GM18526 (cell line): ENCODE results near the gene TEX36.

ENCODE experiments used
- POLR2A ChIP-seq: IDR thresholded peaks from 3 replicates; pipeline ENCODE4 v1.6.1; 2011; ENCODE audit not compliant: insufficient read length; ENCODE audit errors: extremely low read depth

The TEX36 gene, protein sequence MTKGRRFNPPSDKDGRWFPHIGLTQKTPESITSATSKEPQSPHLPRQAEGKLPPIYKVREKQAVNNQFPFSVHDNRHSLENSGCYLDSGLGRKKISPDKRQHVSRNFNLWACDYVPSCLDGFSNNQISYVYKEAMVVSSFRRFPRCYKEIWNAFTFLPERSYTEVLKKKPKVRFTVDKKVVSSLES

DNA sequence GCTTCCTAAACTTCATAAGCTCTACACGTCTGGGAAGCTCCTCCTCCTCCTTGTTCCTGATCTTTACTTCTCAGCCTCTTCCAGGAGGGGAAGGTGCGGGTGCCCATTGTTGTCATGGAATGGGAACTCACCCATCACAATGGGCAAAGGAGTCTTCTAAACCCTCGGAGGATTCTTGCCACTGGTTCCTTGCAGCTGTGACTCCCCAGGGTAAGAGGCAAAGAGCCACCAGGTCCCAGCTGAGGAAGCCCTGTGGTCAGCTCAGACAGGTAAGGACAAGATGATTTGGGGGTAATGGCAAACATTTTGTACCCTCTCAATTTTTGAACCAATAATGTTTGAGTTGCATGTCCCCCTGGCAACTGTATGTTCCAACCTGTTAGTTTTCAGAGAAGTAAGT, at the start of gene TEX36:
TEX36 (minus strand) TSS at position 101 of the 400 bp plus-strand sequence. CDS start 174 bp downstream, outside the sequence.
- no peak for TF ChIP-seq POLR2A

DNA sequence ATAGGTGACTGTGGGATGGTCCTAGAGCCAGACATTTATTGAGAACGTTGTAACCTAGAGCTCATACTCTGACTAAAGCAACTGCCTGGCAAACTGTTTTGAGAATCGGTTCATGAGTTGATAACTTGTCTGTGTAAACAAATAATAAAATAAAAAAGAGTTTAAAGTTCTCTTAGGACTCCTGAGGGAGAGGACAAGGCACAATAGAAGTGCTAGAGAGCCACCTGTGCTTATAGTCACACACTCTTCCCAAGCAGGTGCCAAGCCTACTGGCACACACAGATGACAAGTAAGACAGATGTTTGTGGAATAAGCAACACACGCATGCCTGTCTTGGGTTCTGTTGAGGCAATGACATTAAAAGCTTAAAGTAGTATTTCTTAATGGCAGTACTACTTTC, 44.5 kb upstream of the TEX36 start:
- TF ChIP-seq POLR2A, result no peak

DNA sequence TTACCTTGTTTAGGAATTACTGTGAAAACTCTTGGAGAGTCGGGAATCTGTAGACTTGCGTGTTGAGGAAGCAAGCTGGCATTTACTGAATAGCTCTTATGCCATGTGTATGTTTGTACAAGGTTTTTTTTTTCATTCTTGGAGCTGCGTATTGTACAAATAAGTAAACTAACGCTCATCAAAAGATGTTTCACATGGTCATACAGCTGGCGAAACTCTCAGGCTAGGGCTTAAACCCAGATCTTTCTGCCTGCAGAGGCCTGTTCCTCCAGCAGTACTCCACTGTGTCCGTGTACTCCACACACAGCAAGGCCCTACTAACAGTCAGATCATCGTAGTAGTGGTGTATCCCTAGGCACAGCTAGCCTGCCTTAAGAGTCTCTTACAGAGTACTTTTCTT, 44.0 kb upstream of the TEX36 start:
- no peak for TF ChIP-seq POLR2A

DNA sequence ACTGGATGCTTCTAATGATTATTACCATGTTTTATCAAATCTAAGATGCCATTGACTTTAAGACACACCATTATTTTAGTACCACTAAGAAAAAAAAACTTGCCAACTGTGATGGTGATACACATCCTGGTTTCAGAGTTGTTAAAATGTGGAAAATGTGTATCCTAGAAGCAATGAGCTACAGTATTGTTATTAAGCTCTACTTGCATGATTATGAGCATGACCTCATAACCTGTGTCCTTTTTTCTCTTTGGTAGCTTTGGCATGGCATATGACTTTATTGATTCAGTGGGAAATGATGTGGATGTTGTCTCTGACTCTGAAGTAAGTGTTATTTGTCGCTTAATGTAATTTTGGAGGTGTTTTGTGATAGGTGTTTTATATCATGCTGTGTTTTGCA, 39.8 kb upstream of the TEX36 start:
- no peak for TF ChIP-seq POLR2A

DNA sequence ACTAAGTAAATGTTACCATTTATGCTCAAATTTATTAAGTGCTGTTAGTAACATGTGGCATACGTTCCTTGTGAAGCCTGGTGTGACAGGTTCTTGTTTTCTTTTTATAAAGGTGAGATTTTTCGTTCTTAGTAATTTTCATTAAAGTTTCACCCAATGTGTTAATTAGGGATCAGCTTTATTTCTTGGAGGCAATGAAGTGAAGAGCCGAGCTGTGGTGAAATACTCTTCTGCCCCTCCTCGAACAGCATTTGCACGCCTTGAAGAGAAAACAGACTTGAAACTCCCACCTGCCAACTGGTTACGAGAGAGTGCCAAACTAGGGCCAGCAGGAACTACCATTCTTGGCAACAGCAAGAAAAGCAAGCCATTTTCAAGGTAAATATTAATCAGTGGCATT, 38.1 kb upstream of the TEX36 start:
- peak; percentile 23 for TF ChIP-seq POLR2A

DNA sequence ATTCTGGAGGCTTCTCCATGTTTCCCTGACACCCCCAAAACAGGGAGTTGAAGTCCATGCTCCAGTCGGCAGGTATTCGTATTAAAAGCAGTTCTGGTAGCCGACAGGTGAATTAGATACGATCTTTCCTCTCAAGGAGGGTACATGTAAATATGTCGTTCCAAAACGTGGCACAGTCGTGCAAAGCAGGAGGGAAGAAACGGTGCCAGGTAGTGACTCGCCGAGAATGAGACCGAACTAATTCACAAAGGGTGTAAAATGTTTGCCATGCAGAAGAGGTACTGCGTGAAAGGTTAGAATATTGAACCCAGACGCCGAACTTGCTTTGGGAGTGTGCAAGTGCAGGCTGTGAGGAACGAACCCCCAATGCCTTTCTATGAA, 37.0 kb upstream of the TEX36 start:
- TF ChIP-seq POLR2A, result no peak

DNA sequence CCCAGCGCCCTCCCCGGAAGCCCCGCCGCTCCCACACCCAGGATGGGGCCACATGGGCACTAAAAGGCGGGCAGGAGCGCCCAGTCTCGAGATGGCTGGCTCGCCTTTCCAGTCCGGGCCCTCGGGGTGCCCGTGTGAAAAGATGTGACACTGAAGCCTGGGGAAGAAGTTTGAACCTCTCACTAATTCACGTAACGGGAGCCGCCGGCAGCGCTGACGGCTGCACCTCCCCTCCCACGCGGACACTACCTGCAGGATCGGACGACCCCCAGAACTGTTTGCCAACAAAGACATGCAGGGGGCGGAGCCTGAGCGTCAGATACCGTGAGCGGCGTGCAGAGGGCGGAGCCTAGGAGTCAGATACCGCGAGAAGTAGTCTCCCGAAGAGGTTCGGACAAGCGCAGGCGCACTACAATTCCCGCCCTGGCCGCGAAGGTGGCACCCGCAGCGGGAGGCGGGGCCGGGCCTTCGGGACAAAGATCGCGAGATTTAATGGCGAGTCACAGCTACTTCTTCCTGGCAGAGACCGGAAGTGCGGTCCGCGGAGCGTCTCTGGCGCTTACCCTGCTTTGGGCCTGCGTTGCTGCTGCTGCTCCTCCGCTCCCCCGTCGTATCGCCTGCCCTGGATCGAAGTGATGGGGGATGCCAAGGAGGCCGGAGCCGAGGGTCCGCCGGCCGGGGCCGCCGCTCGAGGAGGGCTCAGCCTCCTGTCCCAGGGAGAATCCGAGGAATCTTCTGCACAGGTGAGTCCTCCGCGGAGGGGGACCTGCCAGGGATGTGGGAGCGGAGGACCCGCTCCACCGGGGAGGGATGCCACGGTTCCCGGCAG, 36.4 kb upstream of the TEX36 start, which contains the start of gene EDRF1:
EDRF1 (plus strand) TSS at position 537 of the 829 bp plus-strand sequence; CDS start at position 636, 99 bp downstream.
- TF ChIP-seq POLR2A, result peak; percentile 97

DNA sequence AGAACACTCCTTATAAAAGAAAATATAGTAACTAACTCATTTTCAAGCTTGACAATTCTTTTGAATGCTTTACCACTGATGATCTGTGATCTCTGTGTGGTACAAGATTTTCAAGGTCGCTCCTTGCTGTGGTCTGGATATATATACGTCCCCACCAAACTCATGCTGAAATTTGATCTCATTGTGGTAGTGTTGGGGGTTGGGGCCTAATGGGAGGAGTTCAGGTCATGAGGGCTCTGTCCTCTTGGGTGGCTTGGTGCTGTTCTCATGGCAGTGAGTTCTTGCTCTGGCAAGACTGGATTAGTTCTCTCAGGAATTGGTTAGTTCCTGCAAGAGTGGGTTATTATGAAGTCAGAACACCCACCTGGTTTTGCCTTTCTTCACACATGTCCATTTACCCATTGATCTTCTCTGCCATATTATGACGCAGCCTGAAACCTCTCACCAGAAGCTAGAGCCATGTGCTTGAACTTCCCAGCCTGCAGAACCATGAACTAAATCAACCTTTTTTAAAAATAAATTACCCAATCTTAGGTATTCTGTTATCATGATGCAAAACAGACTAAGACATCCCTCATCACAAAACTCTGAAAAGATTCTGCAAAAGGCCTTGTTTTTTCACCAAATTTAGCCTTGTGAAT, 28.3 kb upstream of the TEX36 start:
- no peak for TF ChIP-seq POLR2A

DNA sequence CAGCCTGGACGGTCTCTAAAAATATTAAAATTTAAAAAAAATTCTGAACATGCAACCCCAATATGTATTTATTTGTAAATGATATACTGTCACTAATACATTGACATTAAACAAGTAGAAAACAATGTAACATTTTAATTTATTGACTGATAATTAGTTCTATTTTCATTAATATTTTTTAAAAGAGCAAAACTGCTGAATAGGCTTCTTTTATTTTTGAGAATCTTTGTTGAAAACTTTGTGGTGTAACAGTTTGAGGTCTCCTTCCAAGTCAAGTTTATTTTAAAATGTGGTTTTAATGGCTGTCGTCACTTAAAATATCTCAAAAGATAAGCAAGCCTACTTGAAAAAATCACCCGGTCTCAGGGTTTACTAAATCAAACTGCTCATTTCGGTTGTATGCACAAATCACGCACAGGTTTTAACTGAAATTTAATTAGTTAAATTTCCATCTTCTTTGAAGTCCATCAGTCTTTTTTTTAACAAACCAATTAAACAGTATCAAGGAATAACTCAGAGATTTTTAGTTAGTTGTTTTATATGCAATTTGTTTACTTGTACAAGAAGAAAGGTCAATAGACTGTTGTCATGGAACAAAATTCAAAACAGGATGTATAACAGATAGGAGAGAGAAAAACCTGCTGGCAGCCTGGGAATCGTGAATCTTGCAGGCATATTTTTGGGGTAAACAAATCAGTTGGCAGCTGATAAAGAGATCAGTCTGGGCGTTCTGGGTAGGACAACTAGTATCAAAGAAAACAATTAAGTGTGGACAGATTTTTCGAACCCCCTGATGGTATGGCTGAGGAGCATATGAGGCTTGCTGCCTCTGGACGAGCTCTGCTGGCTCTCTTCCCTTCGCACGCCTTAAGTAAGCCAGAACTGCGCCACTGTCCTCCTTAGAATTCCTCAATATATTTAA, 26.9 kb upstream of the TEX36 start:
- no peak for TF ChIP-seq POLR2A

DNA sequence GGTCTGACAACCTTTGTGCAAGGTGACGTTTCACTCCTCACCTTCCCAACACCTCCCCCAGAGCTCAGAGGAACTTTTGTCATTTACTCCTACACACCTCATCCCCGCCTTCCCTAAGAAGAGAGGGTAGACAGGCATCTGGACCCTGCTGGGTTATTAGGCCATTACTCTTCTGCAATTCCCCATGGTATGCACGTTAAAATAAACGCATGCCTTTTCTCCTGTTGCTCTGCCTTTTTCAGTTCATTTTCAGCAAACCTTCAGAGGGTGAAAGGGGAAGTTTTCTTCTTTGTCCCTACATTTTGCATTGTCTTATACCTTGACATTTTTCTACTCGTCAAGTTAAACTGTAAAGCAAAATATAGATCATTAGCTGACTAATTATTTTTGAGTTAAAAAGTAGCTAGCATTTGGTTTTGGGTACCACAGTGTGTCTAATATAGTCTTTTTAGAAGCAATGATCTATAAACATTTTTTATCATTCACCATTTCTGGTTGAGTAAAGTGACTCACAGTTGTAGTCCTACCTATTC, 26.1 kb upstream of the TEX36 start:
- no peak for TF ChIP-seq POLR2A

DNA sequence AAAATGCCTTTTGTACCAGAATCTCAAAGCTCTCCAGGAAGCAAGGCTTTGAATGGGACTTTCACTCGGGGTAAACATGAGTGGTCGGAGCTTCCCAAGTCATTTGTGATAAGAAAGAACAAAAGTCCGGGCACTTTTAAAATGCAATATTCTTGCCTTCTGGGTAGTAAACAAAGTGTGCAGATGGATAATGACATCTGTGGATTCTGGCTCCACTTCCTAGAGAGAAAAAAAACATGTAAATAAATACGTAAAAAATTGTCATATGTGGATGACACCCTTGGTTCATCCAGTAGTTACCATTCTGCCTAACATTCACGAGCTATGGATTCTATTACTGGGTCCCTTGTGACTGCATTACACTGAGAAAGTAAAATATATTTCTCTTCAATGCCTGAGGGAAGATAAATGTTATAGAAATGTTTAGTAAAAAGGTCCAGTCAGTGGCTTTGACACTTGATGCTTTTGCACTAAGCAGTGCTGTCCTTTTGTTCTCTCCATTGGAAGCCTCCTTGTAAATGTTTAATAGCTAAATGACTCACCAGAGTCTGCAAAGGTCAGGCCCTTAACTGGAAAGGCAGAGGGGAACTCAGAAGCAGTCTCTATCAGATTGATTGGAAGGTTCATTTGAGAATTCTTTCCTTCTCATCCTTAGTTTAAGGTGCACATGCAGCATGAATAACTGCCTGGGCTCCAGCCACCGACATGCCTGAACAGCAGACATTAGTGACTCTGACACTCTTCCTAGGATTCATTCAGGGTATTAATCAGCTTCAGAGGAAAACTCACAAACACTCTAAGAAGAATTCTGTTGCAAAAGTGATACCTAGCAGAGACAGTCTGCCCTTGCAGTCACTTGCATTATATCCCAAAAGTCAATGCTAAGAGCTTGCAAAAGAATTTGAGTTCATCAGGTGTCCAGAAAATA, 24.8 kb upstream of the TEX36 start:
- TF ChIP-seq POLR2A, result no peak

DNA sequence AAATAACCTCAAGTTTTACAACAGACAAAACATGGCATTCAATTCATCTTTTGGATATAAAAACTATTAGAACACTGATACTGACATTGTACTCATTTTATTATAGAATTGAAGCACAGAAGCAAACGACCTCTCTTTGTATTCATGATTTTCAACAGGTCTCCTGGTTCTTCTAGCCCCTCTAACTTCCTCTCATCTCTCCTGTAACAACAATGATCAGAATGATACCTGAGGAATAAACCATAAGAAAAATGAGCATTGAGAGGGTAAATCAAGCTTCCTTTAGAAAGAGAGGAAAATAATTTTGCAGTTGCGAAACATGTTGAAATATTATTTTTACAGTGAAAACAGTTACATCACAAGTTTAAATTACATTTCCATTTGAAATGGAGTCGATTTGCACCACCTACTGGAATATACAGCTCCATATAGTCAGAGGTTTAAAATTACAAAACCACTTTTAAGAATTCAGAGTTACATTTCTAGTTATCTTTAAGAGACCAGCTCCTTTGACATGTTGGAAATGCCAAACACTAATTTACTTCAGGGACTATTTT, 17.5 kb upstream of the TEX36 start:
- TF ChIP-seq POLR2A, result no peak

DNA sequence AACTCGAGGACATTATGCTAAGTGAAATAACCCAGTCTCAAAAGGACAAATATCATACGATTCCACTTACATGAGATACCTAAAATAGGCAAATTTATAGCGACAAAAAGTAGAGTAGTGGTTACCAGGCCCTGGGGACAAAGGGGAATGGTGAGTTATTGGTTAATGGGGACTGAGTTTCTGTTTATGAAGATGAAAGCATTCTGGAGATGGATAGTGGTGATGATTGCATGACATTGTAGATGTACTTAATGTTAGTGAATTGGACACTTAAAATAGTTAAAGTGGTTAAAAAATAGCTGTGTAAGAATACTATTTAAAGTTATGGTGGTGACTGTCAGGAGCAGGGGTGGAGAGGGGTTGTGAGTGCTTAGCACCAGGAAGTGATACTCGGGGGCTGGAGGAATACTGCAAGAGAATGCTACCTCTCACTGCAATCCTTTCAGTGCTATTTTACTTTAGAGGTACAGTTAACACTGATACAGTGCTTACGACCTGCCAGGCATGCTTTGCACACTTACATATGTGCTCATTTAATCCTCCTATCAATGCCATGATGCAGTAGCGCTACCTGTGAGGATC, 16.7 kb upstream of the TEX36 start:
- no peak for TF ChIP-seq POLR2A
